Measurements from ENCODE around the gene BRD2. TPM values are rescaled to one million over a fixed set of nuclear protein-coding genes. Genes with fewer than 3 reads are reported as not detected.

The BRD2 gene
- total and polyA plus RNA-seq, 11 donors, result 56.8 to 107 (median 73.1) TPM

- TF ChIP-seq CTCF (IDR thresholded peaks at IDR 0.05) (no peak), POLR2A (IDR thresholded peaks at IDR 0.05) (no peak)
- Histone ChIP-seq H3K4me1 (peaks cover 0 to 9% (median 2%) of the 10 kb centered on the region in 12 donors), H3K27ac (no peak overlapping the region), H3K9me3 (no peaks in the 10 kb centered on the region), H3K36me3 (peaks cover 0 to under 1% (median 0%) of the 10 kb centered on the region in 9 donors), H3K4me3 (no peak overlapping the region), H3K27me3 (no peaks in the 10 kb centered on the region)
- no peak for DNase-seq
- WGBS, 4 donors, result 88 to 97% (median 92%) methylated on average over 1 of the region's 1 CpG
- no peak for ATAC-seq
- intact Hi-C loops (cut with DNase I), result no loop called here
Measured at GRCh38 chr6:32989368-32989767, 21.0 kb downstream of the BRD2 start.

GRCh38 chr6:32991972-32992371 is 23.6 kb downstream of the BRD2 start:
- Histone ChIP-seq H3K4me3 (no peak overlapping the region), H3K36me3 (no peaks in the 10 kb centered on the region), H3K4me1 (no peaks in the 10 kb centered on the region), H3K27ac (no peak overlapping the region), H3K27me3 (no peaks in the 10 kb centered on the region), H3K9me3 (no peaks in the 10 kb centered on the region)
- no peak for DNase-seq
- no peak for TF ChIP-seq CTCF (IDR thresholded peaks at IDR 0.05)
- ATAC-seq, result no peak
- WGBS, 4 donors, result 77 to 84% (median 79%) methylated on average over 4 of the region's 4 CpGs
- intact Hi-C loops (cut with DNase I), result no loop called here

GRCh38 chr6:32993363-32993973 is 25.1 kb downstream of the BRD2 start:
- ATAC-seq, result no peak
- intact Hi-C loops (cut with DNase I), result no loop called here
- WGBS, 4 donors, result 80 to 86% (median 84%) methylated on average over 9 of the region's 9 CpGs
- no peak for DNase-seq
- no peaks in the 10 kb centered on the region for H3K36me3 ChIP-seq
- no peaks in the 10 kb centered on the region for H3K4me1 ChIP-seq
- H3K4me3 ChIP-seq, result no peak overlapping the region
- no peak overlapping the region for H3K27ac ChIP-seq
- no peaks in the 10 kb centered on the region for H3K9me3 ChIP-seq
- TF ChIP-seq CTCF (IDR thresholded peaks at IDR 0.05) (no peak), POLR2A (IDR thresholded peaks at IDR 0.05) (no peak)
- H3K27me3 ChIP-seq, result peaks cover 0 to 2% (median 0%) of the 10 kb centered on the region in 9 donors

GRCh38 chr6:32995448-32995847 is 27.1 kb downstream of the BRD2 start:
- WGBS, 4 donors, result 34 to 47% (median 42%) methylated on average over 2 of the region's 2 CpGs
- DNase-seq, result no peak
- H3K4me3 ChIP-seq, result no peak overlapping the region
- TF ChIP-seq CTCF (IDR thresholded peaks at IDR 0.05) (no peak), POLR2A (IDR thresholded peaks at IDR 0.05) (no peak)
- H3K27me3 ChIP-seq, result peaks cover 0 to 14% (median 0%) of the 10 kb centered on the region in 9 donors
- no peaks in the 10 kb centered on the region for H3K9me3 ChIP-seq
- H3K27ac ChIP-seq, result no peak overlapping the region
- no peaks in the 10 kb centered on the region for H3K36me3 ChIP-seq
- ATAC-seq, result no peak
- peaks cover 0 to 6% (median 0%) of the 10 kb centered on the region in 12 donors for H3K4me1 ChIP-seq
- intact Hi-C loops (cut with DNase I), result no loop called here

Data from heart left ventricle (tissue), 16 donors.